NT2/D1 (cell line): ENCODE results near the gene IMMP2L.

Experiments used
- DNase-seq: peaks from one replicate; pipeline ENCODE4 v3.0.0-alpha.2; 2011; ENCODE audit warnings: low read depth, low spot score
- H3K27me3 ChIP-seq: 2 replicates; pipeline ENCODE4 v1.6.0; 2011; ENCODE audit warnings: mild to moderate bottlenecking; ENCODE audit not compliant: insufficient read length, insufficient read depth
- H3K36me3 ChIP-seq: 2 replicates; pipeline ENCODE4 v1.6.1; 2011; ENCODE audit warnings: mild to moderate bottlenecking, low read length, mixed read lengths; ENCODE audit not compliant: insufficient read depth, insufficient read length
- H3K4me1 ChIP-seq: 2 replicates; pipeline ENCODE4 v1.5.1; 2011; ENCODE audit not compliant: insufficient read depth, insufficient read length
- H3K4me3 ChIP-seq: 2 replicates; pipeline ENCODE4 v1.5.1; 2011; ENCODE audit warnings: low read depth; ENCODE audit not compliant: insufficient read length
- H3K9ac ChIP-seq: 2 replicates; pipeline ENCODE4 v1.6.0; 2011; ENCODE audit warnings: low read depth; ENCODE audit not compliant: insufficient read length
- H3K9me3 ChIP-seq: 2 replicates; pipeline ENCODE4 v1.5.1; 2011; ENCODE audit warnings: mild to moderate bottlenecking, low read length; ENCODE audit not compliant: insufficient read depth
- SUZ12 ChIP-seq: IDR thresholded peaks from 2 replicates; pipeline ENCODE4 v1.6.1; 2011; ENCODE audit not compliant: insufficient read length, insufficient read depth; ENCODE audit errors: extremely low read depth
- YY1 ChIP-seq: IDR thresholded peaks from 2 replicates; pipeline ENCODE4 v1.6.1; 2011; ENCODE audit not compliant: insufficient read length, insufficient read depth
- ZNF274 ChIP-seq: IDR thresholded peaks from 2 replicates; pipeline ENCODE4 v1.6.1; 2011; ENCODE audit warnings: mild to moderate bottlenecking, low read depth, low read length

Gene IMMP2L

GRCh38 chr7:111266613-111267012 is 295.7 kb downstream of the IMMP2L start:
- no peaks in the 10 kb centered on the region for H3K9me3 ChIP-seq
- no peak overlapping the region for H3K4me3 ChIP-seq
- DNase-seq: no peak
- no peak overlapping the region for H3K9ac ChIP-seq
- TF ChIP-seq SUZ12: no peak
- no peak for TF ChIP-seq YY1
- TF ChIP-seq ZNF274: no peak
- H3K4me1 ChIP-seq: no peaks in the 10 kb centered on the region
- no peaks in the 10 kb centered on the region for H3K36me3 ChIP-seq
- H3K27me3 ChIP-seq: no peaks in the 10 kb centered on the region

- Histone ChIP-seq H3K36me3 (no peaks in the 10 kb centered on the region), H3K27me3 (no peaks in the 10 kb centered on the region), H3K4me3 (no peak overlapping the region), H3K4me1 (no peaks in the 10 kb centered on the region), H3K9ac (no peak overlapping the region), H3K9me3 (no peaks in the 10 kb centered on the region)
- TF ChIP-seq SUZ12: no peak
- no peak for TF ChIP-seq ZNF274
- no peak for TF ChIP-seq YY1
- no peak for DNase-seq
Observed at GRCh38 chr7:111265394-111265793, 296.9 kb downstream of the IMMP2L start.

- no peak for DNase-seq
- Histone ChIP-seq H3K4me3 (no peak overlapping the region), H3K9ac (no peak overlapping the region), H3K9me3 (no peaks in the 10 kb centered on the region), H3K36me3 (no peaks in the 10 kb centered on the region), H3K27me3 (no peaks in the 10 kb centered on the region), H3K4me1 (no peaks in the 10 kb centered on the region)
- TF ChIP-seq SUZ12 (no peak), ZNF274 (no peak), YY1 (no peak)
Observed at GRCh38 chr7:111264981-111265380, 297.3 kb downstream of the IMMP2L start.

GRCh38 chr7:111264111-111264868 is 298.0 kb downstream of the IMMP2L start:
- TF ChIP-seq ZNF274: no peak
- no peak for TF ChIP-seq YY1
- no peak for TF ChIP-seq SUZ12

GRCh38 chr7:111262293-111263116 is 299.8 kb downstream of the IMMP2L start:
- Histone ChIP-seq H3K9ac (no peak overlapping the region), H3K4me3 (no peak overlapping the region), H3K4me1 (no peaks in the 10 kb centered on the region), H3K36me3 (no peaks in the 10 kb centered on the region), H3K9me3 (no peaks in the 10 kb centered on the region), H3K27me3 (no peaks in the 10 kb centered on the region)
- DNase-seq: no peak
- TF ChIP-seq SUZ12: no peak
- TF ChIP-seq ZNF274: no peak
- TF ChIP-seq YY1: no peak

More at GRCh38 chr7:111264111-111264868, 298.0 kb downstream of the IMMP2L start:
- H3K9ac ChIP-seq: no peak overlapping the region
- H3K27me3 ChIP-seq: no peaks in the 10 kb centered on the region
- no peaks in the 10 kb centered on the region for H3K36me3 ChIP-seq
- no peaks in the 10 kb centered on the region for H3K9me3 ChIP-seq
- no peaks in the 10 kb centered on the region for H3K4me1 ChIP-seq
- DNase-seq: no peak
- H3K4me3 ChIP-seq: no peak overlapping the region

- no peaks in the 10 kb centered on the region for H3K36me3 ChIP-seq
- no peak overlapping the region for H3K4me3 ChIP-seq
- no peaks in the 10 kb centered on the region for H3K4me1 ChIP-seq
- no peaks in the 10 kb centered on the region for H3K9me3 ChIP-seq
- H3K27me3 ChIP-seq: no peaks in the 10 kb centered on the region
- DNase-seq: no peak
- no peak overlapping the region for H3K9ac ChIP-seq
- TF ChIP-seq SUZ12 (no peak), ZNF274 (no peak), YY1 (no peak)
Observed at GRCh38 chr7:111261496-111261895, 300.8 kb downstream of the IMMP2L start.

- no peaks in the 10 kb centered on the region for H3K27me3 ChIP-seq
- no peak for DNase-seq
- no peaks in the 10 kb centered on the region for H3K36me3 ChIP-seq
- H3K4me3 ChIP-seq: no peak overlapping the region
- no peak overlapping the region for H3K9ac ChIP-seq
- H3K4me1 ChIP-seq: no peaks in the 10 kb centered on the region
- no peaks in the 10 kb centered on the region for H3K9me3 ChIP-seq
- TF ChIP-seq ZNF274 (no peak), YY1 (no peak), SUZ12 (no peak)
Observed at GRCh38 chr7:111259991-111260390, 302.3 kb downstream of the IMMP2L start.
